Hepatocyte (in vitro differentiated cells): ENCODE results near the gene DHPS.

Experiments
- EZH2 ChIP-seq: fragments of 200-600 bp; sonication (generic); IDR thresholded peaks from 2 replicates; pipeline ENCODE4 v1.6.1; 2016; ENCODE audit warnings: antibody characterized with exemption, mild to moderate bottlenecking, borderline replicate concordance
- TF ChIP-seq, protein P1 (sequence below): fragments of 200-600 bp; sonication (generic); IDR thresholded peaks from 2 replicates; pipeline ENCODE4 v1.5.1; 2016; ENCODE audit warnings: antibody characterized with exemption, mild to moderate bottlenecking; ENCODE audit not compliant: poor library complexity

DNA sequence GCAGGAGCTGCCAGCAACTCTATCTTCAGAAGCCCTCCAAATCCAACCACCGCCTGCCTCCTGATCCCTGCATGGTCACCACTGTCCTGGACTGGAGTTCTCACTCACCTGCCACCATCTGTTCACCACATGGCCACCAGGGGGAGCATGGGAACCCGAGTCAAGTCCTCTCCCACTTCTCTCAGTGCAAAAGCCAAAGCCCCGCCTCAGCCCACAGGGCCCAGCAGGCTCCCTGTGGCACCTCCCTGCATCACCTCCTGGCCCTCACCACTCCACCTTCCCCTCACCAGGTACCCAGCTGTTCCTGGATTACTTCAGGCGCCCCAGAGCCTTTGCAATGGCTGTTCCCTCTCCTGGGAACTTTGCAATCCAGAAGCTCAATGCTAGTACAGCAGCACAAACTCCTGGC, 5.3 kb downstream of the DHPS start:
- TF ChIP-seq, protein P1, sequence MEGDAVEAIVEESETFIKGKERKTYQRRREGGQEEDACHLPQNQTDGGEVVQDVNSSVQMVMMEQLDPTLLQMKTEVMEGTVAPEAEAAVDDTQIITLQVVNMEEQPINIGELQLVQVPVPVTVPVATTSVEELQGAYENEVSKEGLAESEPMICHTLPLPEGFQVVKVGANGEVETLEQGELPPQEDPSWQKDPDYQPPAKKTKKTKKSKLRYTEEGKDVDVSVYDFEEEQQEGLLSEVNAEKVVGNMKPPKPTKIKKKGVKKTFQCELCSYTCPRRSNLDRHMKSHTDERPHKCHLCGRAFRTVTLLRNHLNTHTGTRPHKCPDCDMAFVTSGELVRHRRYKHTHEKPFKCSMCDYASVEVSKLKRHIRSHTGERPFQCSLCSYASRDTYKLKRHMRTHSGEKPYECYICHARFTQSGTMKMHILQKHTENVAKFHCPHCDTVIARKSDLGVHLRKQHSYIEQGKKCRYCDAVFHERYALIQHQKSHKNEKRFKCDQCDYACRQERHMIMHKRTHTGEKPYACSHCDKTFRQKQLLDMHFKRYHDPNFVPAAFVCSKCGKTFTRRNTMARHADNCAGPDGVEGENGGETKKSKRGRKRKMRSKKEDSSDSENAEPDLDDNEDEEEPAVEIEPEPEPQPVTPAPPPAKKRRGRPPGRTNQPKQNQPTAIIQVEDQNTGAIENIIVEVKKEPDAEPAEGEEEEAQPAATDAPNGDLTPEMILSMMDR = peak; percentile 66
- no peak for TF ChIP-seq EZH2
